IMR-90 (cell line): ENCODE measurements around the gene FOXP4.

ENCODE experiments used
- CEBPB ChIP-seq: IDR thresholded peaks from 2 replicates; pipeline ENCODE4 v1.6.1; 2012; ENCODE audit warnings: low read depth, low read length, improper control_type of control experiment
- CHD1 ChIP-seq: IDR thresholded peaks from 2 replicates; pipeline ENCODE4 v1.6.1; 2012; ENCODE audit warnings: low read depth, low read length, improper control_type of control experiment
- MAZ ChIP-seq: IDR thresholded peaks from 2 replicates; pipeline ENCODE4 v1.6.1; 2012; ENCODE audit warnings: low read depth, mild to moderate bottlenecking, low read length, improper control_type of control experiment, moderate library complexity, borderline replicate concordance
- MXI1 ChIP-seq: IDR thresholded peaks from 2 replicates; pipeline ENCODE4 v1.6.1; 2012; ENCODE audit warnings: low read depth, mild to moderate bottlenecking, low read length, moderate library complexity, borderline replicate concordance
- POLR2A ChIP-seq: IDR thresholded peaks from 2 replicates; pipeline ENCODE4 v1.6.1; 2012; ENCODE audit warnings: mild to moderate bottlenecking, low read depth, low read length
- TF ChIP-seq, protein P1 (sequence below): conservative IDR thresholded peaks from 2 replicates; pipeline ENCODE4 v1.5.1; 2012; ENCODE audit warnings: mild to moderate bottlenecking, low read depth, low read length, improper control_type of control experiment
- TF ChIP-seq, protein P2 (sequence below): fragments of 150-350 bp; IDR thresholded peaks from 2 replicates; pipeline ENCODE4 v1.6.1; 2017; ENCODE audit warnings: mild to moderate bottlenecking, antibody characterized with exemption, low read length, low read depth

DNA sequence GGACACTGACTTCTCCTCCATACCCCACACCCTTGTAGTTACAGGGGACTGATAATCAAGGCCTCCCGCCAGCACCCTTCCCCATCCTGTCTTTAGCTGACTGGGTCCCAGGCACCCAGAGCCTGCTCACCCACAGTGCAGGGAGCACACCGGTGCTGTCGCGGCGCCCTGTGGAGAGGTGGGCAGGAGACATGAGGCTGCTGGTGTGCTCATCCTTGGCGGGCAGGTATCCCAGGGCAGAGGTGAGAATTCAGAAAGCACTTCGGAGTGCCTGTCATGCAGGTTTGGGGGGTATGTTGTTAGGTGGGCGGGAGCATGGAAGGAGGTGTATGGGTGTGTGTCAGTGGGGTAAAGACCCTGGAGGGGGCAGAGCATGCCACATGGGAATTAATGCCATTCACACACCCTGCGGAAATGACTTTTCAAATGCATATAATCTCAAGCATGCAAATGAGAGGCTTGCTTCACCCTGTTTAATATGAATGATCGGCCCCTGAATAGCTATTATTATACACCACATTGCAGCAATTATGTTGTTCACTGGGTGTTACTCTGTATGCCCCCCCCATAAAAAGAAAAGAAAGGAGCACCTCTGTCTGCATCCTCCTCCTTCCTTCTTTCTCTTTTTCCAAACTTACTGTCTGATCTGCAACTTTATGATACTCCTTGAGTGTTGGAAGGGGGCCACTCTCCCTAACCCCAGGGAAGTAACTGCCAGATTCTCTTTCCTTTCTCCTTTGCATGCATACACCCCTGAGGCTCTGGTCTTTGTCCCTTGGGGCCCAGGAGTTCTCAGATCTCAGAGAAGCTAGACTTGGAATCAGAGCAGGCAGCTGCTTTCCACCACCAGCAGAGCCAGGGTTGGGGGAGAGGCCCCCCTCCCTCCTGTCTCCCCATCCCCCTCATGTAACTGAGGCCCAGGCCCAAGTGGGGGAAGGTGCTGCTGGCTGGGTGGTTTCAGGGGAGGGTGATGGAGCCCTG lies 16.0 kb downstream of the FOXP4 start:
- TF ChIP-seq MXI1 (no peak), MAZ (no peak), POLR2A (no peak), CEBPB (no peak), CHD1 (no peak)
- TF ChIP-seq, protein P1, sequence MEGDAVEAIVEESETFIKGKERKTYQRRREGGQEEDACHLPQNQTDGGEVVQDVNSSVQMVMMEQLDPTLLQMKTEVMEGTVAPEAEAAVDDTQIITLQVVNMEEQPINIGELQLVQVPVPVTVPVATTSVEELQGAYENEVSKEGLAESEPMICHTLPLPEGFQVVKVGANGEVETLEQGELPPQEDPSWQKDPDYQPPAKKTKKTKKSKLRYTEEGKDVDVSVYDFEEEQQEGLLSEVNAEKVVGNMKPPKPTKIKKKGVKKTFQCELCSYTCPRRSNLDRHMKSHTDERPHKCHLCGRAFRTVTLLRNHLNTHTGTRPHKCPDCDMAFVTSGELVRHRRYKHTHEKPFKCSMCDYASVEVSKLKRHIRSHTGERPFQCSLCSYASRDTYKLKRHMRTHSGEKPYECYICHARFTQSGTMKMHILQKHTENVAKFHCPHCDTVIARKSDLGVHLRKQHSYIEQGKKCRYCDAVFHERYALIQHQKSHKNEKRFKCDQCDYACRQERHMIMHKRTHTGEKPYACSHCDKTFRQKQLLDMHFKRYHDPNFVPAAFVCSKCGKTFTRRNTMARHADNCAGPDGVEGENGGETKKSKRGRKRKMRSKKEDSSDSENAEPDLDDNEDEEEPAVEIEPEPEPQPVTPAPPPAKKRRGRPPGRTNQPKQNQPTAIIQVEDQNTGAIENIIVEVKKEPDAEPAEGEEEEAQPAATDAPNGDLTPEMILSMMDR: no peak
- TF ChIP-seq, protein P2, sequence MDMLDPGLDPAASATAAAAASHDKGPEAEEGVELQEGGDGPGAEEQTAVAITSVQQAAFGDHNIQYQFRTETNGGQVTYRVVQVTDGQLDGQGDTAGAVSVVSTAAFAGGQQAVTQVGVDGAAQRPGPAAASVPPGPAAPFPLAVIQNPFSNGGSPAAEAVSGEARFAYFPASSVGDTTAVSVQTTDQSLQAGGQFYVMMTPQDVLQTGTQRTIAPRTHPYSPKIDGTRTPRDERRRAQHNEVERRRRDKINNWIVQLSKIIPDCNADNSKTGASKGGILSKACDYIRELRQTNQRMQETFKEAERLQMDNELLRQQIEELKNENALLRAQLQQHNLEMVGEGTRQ: no peak
